ENCODE measurements around the gene SNAPC4. TPM values are rescaled to one million over a fixed set of nuclear protein-coding genes. Genes with fewer than 3 reads are reported as not detected.
"Not testable (repeated sequence)": the region's sequence is repeated elsewhere in the genome, so short reads cannot be mapped to it uniquely, and the experiment has no call there.

SNAPC4 gene
- total and polyA plus RNA-seq, 4 experiments from 2014 or later: 0.35 to 15.4 (median 7.6) TPM

- peak in 4 of 5 donors; percentile 28 to 63 (median 30) for DNase-seq
- Mint-ChIP-seq H3K4me3 (peak overlapping the region; percentile 85 to 92 (median 90)), H3K4me1 (peaks cover 29 to 68% (median 47%) of the 10 kb centered on the region in 4 donors), H3K36me3 (peaks cover 35 to 59% of the 10 kb centered on the region in 2 donors), H3K27ac (peak overlapping the region; percentile 81 to 96 (median 93)), H3K27me3 (no peaks in the 10 kb centered on the region), H3K9me3 (peaks cover 0 to 2% (median 0%) of the 10 kb centered on the region in 8 donors)
- ChIA-PET CTCF (ENCODE audit: partially characterized antibody) (interaction anchor here (0.8 to 2.5 kb wide), 4 partner anchors 9 to 47 kb away, joined by 3 to 20 read pairs (median 5); partner anchors contain the start of genes DNLZ and SNAPC4), POLR2A (ENCODE audit: partially characterized antibody) (interaction anchor here (0.7 to 4.6 kb wide), 11 partner anchors 9 to 129 kb away, joined by 3 to 36 read pairs (median 4); partner anchors contain the start of genes DNLZ and SNAPC4)
- intact Hi-C loops (cut with micrococcal nuclease): loop anchor here (1.0 to 10.0 kb wide), 3 partner anchors 10 to 135 kb away; partner anchors contain the start of genes NOTCH1, SEC16A and SNAPC4
- Histone ChIP-seq H3K27ac (ENCODE audit: low read depth, low read length) (peak overlapping the region; percentile 66), H3K4me3 (ENCODE audit: low read length in 2 of 2) (peak overlapping the region; percentile 22 to 53), H3K4me1 (ENCODE audit: insufficient read depth, low read length) (peaks cover 44% of the 10 kb centered on the region), H3K27me3 (ENCODE audit: insufficient read depth, low read length) (no peaks in the 10 kb centered on the region), H3K9me3 (ENCODE audit: control insufficient read depth in 1 of 2, low read length in 2 of 2) (no peaks in the 10 kb centered on the region), H3K36me3 (ENCODE audit: insufficient read depth, low read length) (peaks cover 40% of the 10 kb centered on the region)
Observed at GRCh38 chr9:136409557-136410455, 9.8 kb upstream of the SNAPC4 start.

DNA sequence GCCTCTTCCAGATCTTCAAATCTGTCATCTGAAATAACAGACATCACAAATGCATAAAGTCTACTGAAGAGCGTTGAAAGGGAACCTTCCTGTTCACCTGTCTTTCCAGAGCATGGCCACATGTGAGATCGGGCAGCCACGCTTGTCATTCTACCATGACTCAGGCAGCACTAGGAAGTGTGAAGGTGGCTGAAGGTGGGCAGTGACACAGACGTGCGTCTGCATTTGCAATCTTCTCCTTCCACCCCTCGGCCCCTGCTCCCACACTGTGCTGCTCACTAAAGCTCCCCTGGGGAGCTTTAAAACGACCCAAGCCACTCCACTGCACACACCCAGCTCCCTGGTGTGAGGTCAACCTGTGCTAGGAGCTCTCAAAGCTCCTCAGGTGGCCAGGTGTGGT, 7.9 kb upstream of the SNAPC4 start:
- Mint-ChIP-seq H3K4me3 (peak overlapping the region in 4 of 8 donors; percentile 33 to 61 (median 47)), H3K9me3 (peaks cover 0 to 2% (median 0%) of the 10 kb centered on the region in 8 donors), H3K4me1 (peaks cover 41 to 77% (median 61%) of the 10 kb centered on the region in 4 donors), H3K27ac (peak overlapping the region in 3 of 7 donors; percentile 30 to 80 (median 72)), H3K36me3 (peaks cover 19 to 49% of the 10 kb centered on the region in 2 donors), H3K27me3 (no peaks in the 10 kb centered on the region)
- peaks cover 21% of the 10 kb centered on the region for H3K36me3 ChIP-seq (ENCODE audit: insufficient read depth, low read length)
- no peaks in the 10 kb centered on the region for H3K27me3 ChIP-seq (ENCODE audit: insufficient read depth, low read length)
- DNase-seq: peak in 1 of 5 donors; percentile 56
- no peaks in the 10 kb centered on the region for H3K9me3 ChIP-seq (ENCODE audit: control insufficient read depth in 1 of 2, low read length in 2 of 2)
- intact Hi-C loops (cut with micrococcal nuclease): loop anchor here (10.0 kb wide), 1 partner anchor 137 kb away; the partner anchor contains the start of gene NOTCH1
- no peak overlapping the region for H3K27ac ChIP-seq (ENCODE audit: low read depth, low read length)
- CTCF ChIA-PET (ENCODE audit: partially characterized antibody): interaction anchor here (0.5 to 2.5 kb wide), 2 partner anchors 7 to 802 kb away, joined by 3 to 20 read pairs; partner anchors contain the start of gene SNAPC4
- peaks cover 63% of the 10 kb centered on the region for H3K4me1 ChIP-seq (ENCODE audit: insufficient read depth, low read length)
- no peak overlapping the region for H3K4me3 ChIP-seq (ENCODE audit: low read length in 2 of 2)
- POLR2A ChIA-PET (ENCODE audit: partially characterized antibody): interaction anchor here (1.4 to 4.6 kb wide), 2 partner anchors 8 to 45 kb away, joined by 4 to 36 read pairs; partner anchors contain the start of genes DNLZ and SNAPC4

GRCh38 chr9:136407061-136407460, 7.1 kb upstream of the SNAPC4 start:
- Mint-ChIP-seq H3K36me3 (peaks cover 18 to 43% of the 10 kb centered on the region in 2 donors), H3K4me1 (peaks cover 43 to 80% (median 63%) of the 10 kb centered on the region in 4 donors), H3K4me3 (peak overlapping the region in 1 of 8 donors; percentile 46), H3K27ac (peak overlapping the region in 2 of 7 donors; percentile 52 to 63)
- DNase-seq; H3K9me3 Mint-ChIP-seq; H3K9me3 ChIP-seq (ENCODE audit: control insufficient read depth in 1 of 2, low read length in 2 of 2); CTCF ChIA-PET (ENCODE audit: partially characterized antibody); H3K27me3 Mint-ChIP-seq; H3K4me3 ChIP-seq (ENCODE audit: low read length in 2 of 2); H3K27me3 ChIP-seq (ENCODE audit: insufficient read depth, low read length); H3K27ac ChIP-seq (ENCODE audit: low read depth, low read length): not testable (repeated sequence)
- POLR2A ChIA-PET (ENCODE audit: partially characterized antibody): interaction anchor here (1.4 to 1.5 kb wide), 2 partner anchors 31 to 44 kb away, joined by 4 read pairs; partner anchors contain the start of gene DNLZ
- Histone ChIP-seq H3K4me1 (ENCODE audit: insufficient read depth, low read length) (peaks cover 67% of the 10 kb centered on the region), H3K36me3 (ENCODE audit: insufficient read depth, low read length) (peaks cover 18% of the 10 kb centered on the region)
- intact Hi-C loops (cut with micrococcal nuclease): loop anchor here (10.0 kb wide), 1 partner anchor 138 kb away; the partner anchor contains the start of gene NOTCH1

GRCh38 chr9:136405904-136406303, 5.9 kb upstream of the SNAPC4 start:
- POLR2A ChIA-PET (ENCODE audit: partially characterized antibody): interaction anchor here (1.5 kb wide), 1 partner anchor 33 kb away, joined by 4 read pairs; no protein-coding TSS in a partner anchor
- peaks cover 55% of the 10 kb centered on the region for H3K4me1 ChIP-seq (ENCODE audit: insufficient read depth, low read length)
- peak overlapping the region in 5 of 7 donors; percentile 27 to 90 (median 56) for H3K27ac Mint-ChIP-seq

DNA sequence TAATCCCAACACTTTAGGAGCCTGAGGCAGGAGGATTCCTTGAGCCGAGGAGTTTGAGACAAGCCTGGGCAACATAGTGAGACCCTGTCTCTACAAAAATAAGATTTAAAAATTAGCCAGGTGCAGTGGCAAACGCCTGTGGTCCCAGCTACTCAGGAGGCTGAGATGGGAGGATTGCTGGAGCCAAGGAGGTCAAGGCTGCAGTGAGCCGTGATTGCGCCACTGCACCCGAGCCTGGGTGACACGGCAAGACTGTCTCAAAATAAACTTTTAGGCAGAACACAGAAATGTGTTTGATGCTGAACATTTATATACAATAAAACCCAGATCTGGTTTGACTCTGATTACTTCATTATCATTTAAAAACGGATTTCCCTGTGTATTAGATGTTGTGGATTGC, 5.5 kb upstream of the SNAPC4 start:
- intact Hi-C loops (cut with micrococcal nuclease): loop anchor here (10.0 kb wide), 1 partner anchor 139 kb away; the partner anchor contains the start of gene NOTCH1
- DNase-seq: no peak
- H3K4me1 ChIP-seq (ENCODE audit: insufficient read depth, low read length): peaks cover 57% of the 10 kb centered on the region
- H3K27ac ChIP-seq (ENCODE audit: low read depth, low read length): peak overlapping the region; percentile 70
- no peaks in the 10 kb centered on the region for H3K9me3 Mint-ChIP-seq
- H3K27ac Mint-ChIP-seq: peak overlapping the region in 5 of 7 donors; percentile 6 to 97 (median 93)
- ChIA-PET CTCF (ENCODE audit: partially characterized antibody) (interaction anchor here (1.4 kb wide), 1 partner anchor 42 kb away, joined by 3 read pairs; the partner anchor contains the start of gene DNLZ), POLR2A (ENCODE audit: partially characterized antibody) (no interaction called here)
- H3K27me3 Mint-ChIP-seq: no peaks in the 10 kb centered on the region
- H3K4me1 Mint-ChIP-seq: peaks cover 34 to 74% (median 55%) of the 10 kb centered on the region in 4 donors
- H3K9me3 ChIP-seq (ENCODE audit: control insufficient read depth in 1 of 2, low read length in 2 of 2): no peaks in the 10 kb centered on the region
- H3K4me3 ChIP-seq (ENCODE audit: low read length in 2 of 2): no peak overlapping the region
- peak overlapping the region in 4 of 8 donors; percentile 15 to 95 (median 63) for H3K4me3 Mint-ChIP-seq
- H3K27me3 ChIP-seq (ENCODE audit: insufficient read depth, low read length): no peaks in the 10 kb centered on the region
- H3K36me3 Mint-ChIP-seq: peaks cover 18 to 32% of the 10 kb centered on the region in 2 donors
- H3K36me3 ChIP-seq (ENCODE audit: insufficient read depth, low read length): peaks cover 18% of the 10 kb centered on the region

More at GRCh38 chr9:136405904-136406303, 5.9 kb upstream of the SNAPC4 start:
- Histone ChIP-seq H3K36me3 (ENCODE audit: insufficient read depth, low read length) (peaks cover 18% of the 10 kb centered on the region), H3K27ac (ENCODE audit: low read depth, low read length) (peak overlapping the region; percentile 70)
- H3K4me1 Mint-ChIP-seq: peaks cover 34 to 78% (median 52%) of the 10 kb centered on the region in 4 donors
- peak overlapping the region in 3 of 8 donors; percentile 15 to 95 (median 44) for H3K4me3 Mint-ChIP-seq
- CTCF ChIA-PET (ENCODE audit: partially characterized antibody): interaction anchor here (1.4 kb wide), 1 partner anchor 42 kb away, joined by 3 read pairs; the partner anchor contains the start of gene DNLZ
- H3K36me3 Mint-ChIP-seq: peaks cover 18 to 34% of the 10 kb centered on the region in 2 donors
- H3K9me3 ChIP-seq (ENCODE audit: control insufficient read depth in 1 of 2, low read length in 2 of 2); DNase-seq; H3K4me3 ChIP-seq (ENCODE audit: low read length in 2 of 2); H3K27me3 ChIP-seq (ENCODE audit: insufficient read depth, low read length); H3K27me3 Mint-ChIP-seq; H3K9me3 Mint-ChIP-seq: not testable (repeated sequence)
- intact Hi-C loops (cut with micrococcal nuclease): loop anchor here (10.0 kb wide), 1 partner anchor 139 kb away; the partner anchor contains the start of gene NOTCH1

DNA sequence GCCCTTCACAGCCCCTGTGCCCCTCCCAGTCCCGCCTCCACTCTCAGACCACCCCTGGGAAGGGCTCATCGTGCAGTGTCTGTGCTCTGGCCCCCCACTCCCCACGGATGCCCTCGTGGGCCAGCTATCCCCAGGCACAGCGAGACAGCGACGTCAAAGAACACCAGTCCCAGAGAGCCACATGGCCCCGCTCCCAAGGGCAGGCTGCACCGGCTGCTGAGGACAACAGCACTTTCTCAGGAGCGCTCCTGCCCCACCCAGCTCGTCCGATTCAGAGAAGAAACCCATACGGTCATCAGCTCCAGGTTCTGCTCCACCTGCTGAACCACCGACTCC, 4.8 kb upstream of the SNAPC4 start:
- POLR2A ChIA-PET (ENCODE audit: partially characterized antibody): interaction anchor here (1.5 to 2.3 kb wide), 3 partner anchors 9 to 323 kb away, joined by 5 to 22 read pairs (median 6); partner anchors contain the start of gene DNLZ
- H3K27ac ChIP-seq (ENCODE audit: low read depth, low read length): peak overlapping the region; percentile 70

More for the DNA sequence above, 4.8 kb upstream of the SNAPC4 start:
- H3K4me3 Mint-ChIP-seq: peak overlapping the region; percentile 69 to 95 (median 80)
- H3K4me1 ChIP-seq (ENCODE audit: insufficient read depth, low read length): peaks cover 60% of the 10 kb centered on the region
- intact Hi-C loops (cut with micrococcal nuclease): loop anchor here (5.0 to 10.0 kb wide), 2 partner anchors 137 to 140 kb away; partner anchors contain the start of gene NOTCH1
- no peaks in the 10 kb centered on the region for H3K27me3 Mint-ChIP-seq
- peaks cover 18% of the 10 kb centered on the region for H3K36me3 ChIP-seq (ENCODE audit: insufficient read depth, low read length)
- peaks cover 32 to 67% (median 54%) of the 10 kb centered on the region in 4 donors for H3K4me1 Mint-ChIP-seq
- no peaks in the 10 kb centered on the region for H3K9me3 Mint-ChIP-seq
- H3K9me3 ChIP-seq (ENCODE audit: control insufficient read depth in 1 of 2, low read length in 2 of 2): no peaks in the 10 kb centered on the region
- H3K36me3 Mint-ChIP-seq: peaks cover 18 to 29% of the 10 kb centered on the region in 2 donors
- CTCF ChIA-PET (ENCODE audit: partially characterized antibody): interaction anchor here (1.4 kb wide), 1 partner anchor 41 kb away, joined by 3 read pairs; the partner anchor contains the start of gene DNLZ
- H3K4me3 ChIP-seq (ENCODE audit: low read length in 2 of 2): peak overlapping the region in 1 of 2 donors; percentile 49
- H3K27me3 ChIP-seq (ENCODE audit: insufficient read depth, low read length): no peaks in the 10 kb centered on the region
- peak overlapping the region; percentile 87 to 97 (median 93) for H3K27ac Mint-ChIP-seq
- DNase-seq: no peak

Data from CD4-positive, alpha-beta memory T cell (primary cell).